ENCODE data around the gene PNMA8B.

Gene PNMA8B

DNA sequence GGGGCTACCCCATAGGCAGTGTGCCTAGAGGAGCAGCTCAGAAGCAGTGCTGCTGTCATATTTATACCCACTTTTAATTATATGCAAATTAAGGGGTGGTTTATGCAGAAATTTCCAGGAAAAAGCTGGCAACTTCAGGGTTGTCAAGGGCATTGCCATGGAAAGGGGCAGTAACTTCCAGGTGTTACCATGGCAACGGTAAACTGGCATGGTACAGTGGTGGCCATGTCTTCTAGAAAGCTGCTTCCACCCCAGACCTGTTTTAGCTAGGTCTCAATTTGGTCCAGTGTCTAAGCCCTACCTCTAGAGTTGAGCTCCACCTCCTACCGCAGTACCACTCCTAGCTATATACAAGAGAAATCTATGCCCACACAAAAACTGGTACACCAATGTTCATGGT, 35.6 kb downstream of the PNMA8B start:
- H3K9me3 ChIP-seq (replicated peaks in 1 of 11), result peaks cover 0 to 7% (median 0%) of the 10 kb centered on the region in 11 experiments; a peak in 2 of 22 replicates
- no peak overlapping the region for H3K9ac ChIP-seq
- H3K36me3 ChIP-seq, result no peaks in the 10 kb centered on the region
- no peak overlapping the region for H3K4me2 ChIP-seq
- H3K4me1 ChIP-seq, result peaks cover 0 to 47% (median 37%) of the 10 kb centered on the region in 10 experiments; a peak in 15 of 20 replicates
- no peak for TF ChIP-seq Cebpa-rat (IDR thresholded peaks at IDR 0.05)
- no peaks in the 10 kb centered on the region for H4K20me1 ChIP-seq
- H3K27ac ChIP-seq, result no peak overlapping the region
- no peaks in the 10 kb centered on the region for H3K27me3 ChIP-seq
- H3K4me3 ChIP-seq, result no peak overlapping the region

DNA sequence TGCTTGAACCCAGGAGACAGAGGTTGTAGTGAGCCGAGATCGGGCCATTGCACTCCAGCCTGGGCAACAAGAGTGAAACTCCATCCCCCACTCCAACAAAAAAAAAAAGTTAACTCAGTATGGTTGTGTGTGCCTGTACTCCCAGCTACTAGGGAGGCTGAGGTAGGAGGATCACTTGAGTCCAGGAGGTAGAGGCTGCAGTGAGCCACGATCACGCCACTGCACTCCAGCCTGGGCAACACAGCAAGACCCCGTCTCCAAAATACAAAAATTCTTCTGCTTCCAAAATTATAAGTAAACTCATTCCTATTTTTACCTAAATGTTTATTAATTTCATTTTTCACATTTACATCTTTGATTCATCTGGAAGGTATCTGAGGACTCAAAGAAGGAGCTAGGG, 38.7 kb downstream of the PNMA8B start:
- Histone ChIP-seq H3K9ac (no peak overlapping the region), H3K27ac (no peak overlapping the region), H3K9me3 (replicated peaks in 1 of 11) (peaks cover 0 to 7% (median 0%) of the 10 kb centered on the region in 11 experiments; a peak in 2 of 22 replicates), H3K36me3 (no peaks in the 10 kb centered on the region), H3K27me3 (no peaks in the 10 kb centered on the region), H3K4me1 (peaks cover 0 to 16% (median 10%) of the 10 kb centered on the region in 10 experiments; a peak in 14 of 20 replicates), H3K4me2 (no peak overlapping the region), H4K20me1 (no peaks in the 10 kb centered on the region), H3K4me3 (no peak overlapping the region)
- TF ChIP-seq Cebpa-rat (IDR thresholded peaks at IDR 0.05), result no peak

DNA sequence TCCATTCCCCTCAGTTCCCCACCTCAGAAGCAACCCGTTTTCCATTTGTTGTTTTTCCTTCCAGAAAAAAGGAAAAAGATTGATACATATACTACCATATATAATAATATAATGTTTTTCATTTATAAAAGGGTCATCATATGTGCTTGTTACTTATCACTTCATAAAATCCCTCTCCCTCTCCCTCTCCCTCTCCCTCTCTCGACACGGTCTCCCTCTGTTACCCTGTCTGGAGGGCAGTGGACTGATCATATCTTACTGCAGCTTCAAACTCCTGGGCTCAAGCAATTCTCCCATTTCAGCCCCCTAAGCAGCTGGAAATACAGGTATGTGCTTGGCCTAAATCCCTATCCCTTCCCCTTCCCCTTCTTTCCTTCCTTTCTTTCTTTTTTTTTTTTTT, 41.4 kb downstream of the PNMA8B start:
- Histone ChIP-seq H3K4me2 (no peak overlapping the region), H4K20me1 (no peaks in the 10 kb centered on the region), H3K9me3 (replicated peaks in 1 of 11) (peaks cover 11 to 20% (median 12%) of the 10 kb centered on the region in 11 experiments; a peak in 21 of 22 replicates), H3K4me1 (no peaks in the 10 kb centered on the region), H3K4me3 (no peak overlapping the region), H3K9ac (no peak overlapping the region), H3K27me3 (no peaks in the 10 kb centered on the region), H3K27ac (no peak overlapping the region), H3K36me3 (no peaks in the 10 kb centered on the region)
- no peak for TF ChIP-seq Cebpa-rat (IDR thresholded peaks at IDR 0.05)

DNA sequence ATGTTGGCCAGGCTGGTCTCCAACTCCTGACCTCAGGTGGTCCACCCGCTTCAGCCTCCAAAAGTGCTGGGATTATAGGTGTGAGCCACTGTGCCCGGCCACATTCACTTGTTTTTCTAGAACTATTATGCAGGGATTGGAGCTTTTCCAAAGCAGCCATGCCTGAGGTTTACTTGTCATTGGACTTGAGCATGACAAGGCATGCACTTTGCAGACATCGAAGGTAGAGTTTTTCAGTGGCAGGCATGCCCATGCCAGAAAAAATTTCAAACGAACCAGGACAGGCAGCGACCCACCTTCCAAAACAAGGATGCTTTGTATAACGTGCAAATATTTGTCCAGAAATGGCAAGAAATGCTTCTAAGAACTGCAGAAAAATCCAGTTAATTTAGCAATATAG, 42.0 kb downstream of the PNMA8B start:
- Histone ChIP-seq H3K9me3 (replicated peaks in 1 of 11) (peaks cover 15 to 26% (median 18%) of the 10 kb centered on the region in 11 experiments; a peak in 21 of 22 replicates), H4K20me1 (no peaks in the 10 kb centered on the region), H3K4me2 (no peak overlapping the region), H3K4me3 (no peak overlapping the region), H3K36me3 (no peaks in the 10 kb centered on the region), H3K9ac (no peak overlapping the region), H3K4me1 (no peaks in the 10 kb centered on the region), H3K27ac (no peak overlapping the region), H3K27me3 (no peaks in the 10 kb centered on the region)
- TF ChIP-seq Cebpa-rat (IDR thresholded peaks at IDR 0.05), result no peak

DNA sequence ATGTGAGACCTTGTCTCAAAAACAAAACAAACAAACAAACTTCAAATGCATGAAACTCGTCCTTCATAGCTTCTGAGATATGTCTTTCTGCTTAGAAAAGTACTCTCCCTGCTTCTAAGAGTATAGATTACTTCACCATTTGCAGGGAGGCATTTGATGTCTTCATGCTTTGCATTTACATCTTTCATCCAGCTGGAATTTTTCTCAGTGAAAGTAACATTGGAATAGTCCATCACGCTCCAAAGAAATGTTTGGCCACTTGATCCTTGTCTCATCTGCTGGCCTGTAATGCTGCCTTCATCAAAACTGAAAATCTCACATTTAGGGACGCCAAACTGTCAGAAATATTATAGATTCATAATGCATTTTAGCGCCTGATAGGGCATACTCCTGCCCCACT, 43.5 kb downstream of the PNMA8B start:
- Histone ChIP-seq H3K4me3 (no peak overlapping the region), H3K9ac (no peak overlapping the region), H3K4me2 (no peak overlapping the region), H4K20me1 (no peaks in the 10 kb centered on the region), H3K27ac (no peak overlapping the region), H3K4me1 (peaks cover 0 to 10% (median 7%) of the 10 kb centered on the region in 10 experiments; a peak in 12 of 20 replicates), H3K27me3 (no peaks in the 10 kb centered on the region), H3K36me3 (no peaks in the 10 kb centered on the region), H3K9me3 (replicated peaks in 1 of 11) (peaks cover 15 to 27% (median 19%) of the 10 kb centered on the region in 11 experiments; a peak in 21 of 22 replicates)
- no peak for TF ChIP-seq Cebpa-rat (IDR thresholded peaks at IDR 0.05)

DNA sequence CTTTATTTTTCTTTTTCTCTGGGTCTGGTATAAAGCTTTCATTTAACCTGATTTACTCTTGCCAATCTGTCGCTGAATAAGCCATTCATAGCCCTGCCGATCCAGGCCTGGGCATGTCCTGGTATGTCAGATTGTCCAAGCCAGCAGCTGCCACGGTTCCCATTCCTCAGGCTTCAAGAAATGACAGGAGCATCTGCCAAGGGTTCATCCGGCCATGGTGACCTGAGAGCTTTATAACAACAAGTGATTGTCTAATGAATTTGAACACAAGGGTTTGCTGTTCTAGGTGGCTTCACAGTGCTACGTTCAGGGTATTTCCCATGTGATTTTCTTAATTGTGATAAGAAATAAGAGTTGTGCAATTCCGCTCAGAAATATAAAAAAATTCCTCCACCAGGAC, 44.3 kb downstream of the PNMA8B start:
- no peak overlapping the region for H3K27ac ChIP-seq
- H3K9me3 ChIP-seq (replicated peaks in 1 of 11), result peaks cover 15 to 27% (median 19%) of the 10 kb centered on the region in 11 experiments; a peak in 21 of 22 replicates
- H4K20me1 ChIP-seq, result no peaks in the 10 kb centered on the region
- H3K4me1 ChIP-seq, result peaks cover 0 to 10% (median 7%) of the 10 kb centered on the region in 10 experiments; a peak in 12 of 20 replicates
- no peak overlapping the region for H3K4me2 ChIP-seq
- H3K4me3 ChIP-seq, result no peak overlapping the region
- no peaks in the 10 kb centered on the region for H3K27me3 ChIP-seq
- H3K9ac ChIP-seq, result no peak overlapping the region
- no peak for TF ChIP-seq Cebpa-rat (IDR thresholded peaks at IDR 0.05)
- no peaks in the 10 kb centered on the region for H3K36me3 ChIP-seq

DNA sequence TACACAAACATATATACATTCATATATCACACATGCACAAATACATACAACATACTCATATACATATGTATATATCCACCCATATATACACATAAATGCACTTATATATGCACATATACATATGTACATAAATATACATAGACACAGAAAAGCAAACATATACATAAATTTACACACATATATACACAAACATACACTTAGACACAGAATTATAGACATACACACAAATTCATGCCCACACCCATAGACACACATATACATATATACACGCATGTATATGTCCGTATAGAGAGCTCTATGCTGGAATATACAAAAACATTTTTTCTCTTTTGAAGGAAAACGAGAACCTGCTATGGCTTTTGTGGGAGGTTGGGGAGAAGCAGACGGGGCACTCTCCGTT, 44.9 kb downstream of the PNMA8B start:
- Histone ChIP-seq H3K4me2 (no peak overlapping the region), H3K27ac (no peak overlapping the region), H3K4me3 (no peak overlapping the region), H3K9me3 (replicated peaks in 1 of 11) (peaks cover 15 to 25% (median 19%) of the 10 kb centered on the region in 11 experiments; a peak in 21 of 22 replicates), H3K27me3 (no peaks in the 10 kb centered on the region), H3K4me1 (peaks cover 0 to 10% (median 7%) of the 10 kb centered on the region in 10 experiments; a peak in 12 of 20 replicates), H3K9ac (no peak overlapping the region), H4K20me1 (no peaks in the 10 kb centered on the region), H3K36me3 (no peaks in the 10 kb centered on the region)
- TF ChIP-seq Cebpa-rat (IDR thresholded peaks at IDR 0.05), result no peak

DNA sequence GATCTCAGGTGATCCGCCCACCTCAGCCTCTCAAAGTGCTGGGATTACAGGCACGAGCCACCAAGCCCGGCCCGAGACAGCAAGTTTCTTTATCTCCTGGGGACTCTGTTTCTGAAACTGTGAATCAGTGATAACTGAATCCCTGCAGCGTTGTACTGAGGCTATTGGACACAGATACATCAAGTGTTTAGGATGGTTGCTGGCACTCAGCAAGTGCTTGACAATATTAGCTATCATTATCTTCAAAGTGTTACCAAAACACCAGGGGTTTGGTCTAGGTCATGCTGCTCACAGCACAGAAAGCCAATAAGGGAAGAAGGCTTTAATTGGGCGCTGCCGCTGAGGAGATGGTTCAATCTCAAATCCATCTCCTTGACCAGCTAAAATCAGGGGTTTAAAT, 46.4 kb downstream of the PNMA8B start:
- Histone ChIP-seq H3K27ac (no peak overlapping the region), H3K36me3 (no peaks in the 10 kb centered on the region), H4K20me1 (no peaks in the 10 kb centered on the region), H3K4me2 (no peak overlapping the region), H3K4me3 (no peak overlapping the region), H3K9ac (no peak overlapping the region), H3K9me3 (replicated peaks in 1 of 11) (peaks cover 15 to 20% (median 19%) of the 10 kb centered on the region in 11 experiments; a peak in 21 of 22 replicates), H3K27me3 (no peaks in the 10 kb centered on the region), H3K4me1 (peaks cover 0 to 10% (median 7%) of the 10 kb centered on the region in 10 experiments; a peak in 12 of 20 replicates)
- no peak for TF ChIP-seq Cebpa-rat (IDR thresholded peaks at IDR 0.05)

DNA sequence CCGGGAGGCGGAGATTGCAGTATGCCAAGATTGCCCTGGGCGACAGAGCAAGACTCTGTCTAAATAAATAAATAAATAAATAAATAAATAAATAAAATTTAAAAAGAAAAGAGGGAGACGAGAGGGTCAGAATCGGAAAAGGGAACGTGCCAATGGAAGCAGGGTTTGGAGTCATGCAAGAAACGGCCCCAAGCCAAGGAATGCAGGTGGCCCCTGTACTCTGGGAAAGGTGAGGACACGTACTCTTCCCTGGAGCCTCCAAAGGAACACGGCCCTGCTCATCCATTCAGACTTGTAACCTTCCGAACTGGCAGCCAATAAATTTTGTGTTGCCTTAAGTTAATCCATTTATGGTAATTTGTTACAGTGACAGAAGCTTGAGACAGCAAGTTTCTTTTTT, 47.1 kb downstream of the PNMA8B start:
- TF ChIP-seq Cebpa-rat (IDR thresholded peaks at IDR 0.05), result no peak
- no peak overlapping the region for H3K27ac ChIP-seq
- H3K9me3 ChIP-seq (replicated peaks in 1 of 11), result peaks cover 15 to 20% (median 19%) of the 10 kb centered on the region in 11 experiments; a peak in 21 of 22 replicates
- no peaks in the 10 kb centered on the region for H3K36me3 ChIP-seq
- H3K4me2 ChIP-seq, result no peak overlapping the region
- peaks cover 0 to 10% (median 7%) of the 10 kb centered on the region in 10 experiments; a peak in 12 of 20 replicates for H3K4me1 ChIP-seq
- no peak overlapping the region for H3K9ac ChIP-seq
- H3K4me3 ChIP-seq, result no peak overlapping the region
- no peaks in the 10 kb centered on the region for H4K20me1 ChIP-seq
- H3K27me3 ChIP-seq, result no peaks in the 10 kb centered on the region

DNA sequence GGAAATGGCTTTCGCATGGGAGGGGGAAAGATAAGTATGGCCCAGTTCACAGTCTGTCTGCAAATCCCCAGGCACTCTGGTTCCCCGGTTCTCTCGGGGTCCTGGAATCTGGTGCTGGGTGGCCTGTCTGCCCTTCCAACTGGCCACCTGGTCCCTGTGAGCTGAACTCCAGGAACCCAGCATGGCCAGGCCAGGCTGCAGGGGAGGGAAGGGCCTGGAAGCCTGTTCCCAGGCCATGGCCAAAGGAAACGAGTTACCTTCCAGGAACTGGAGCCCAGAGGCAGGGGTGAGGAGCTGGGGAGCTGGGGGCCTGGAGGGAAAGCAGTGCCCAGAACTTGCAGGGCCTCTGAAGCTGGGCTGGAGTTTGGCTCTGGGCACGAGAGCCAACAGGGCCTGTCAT, 47.8 kb downstream of the PNMA8B start:
- H4K20me1 ChIP-seq, result no peaks in the 10 kb centered on the region
- no peaks in the 10 kb centered on the region for H3K36me3 ChIP-seq
- H3K27ac ChIP-seq, result no peak overlapping the region
- no peaks in the 10 kb centered on the region for H3K27me3 ChIP-seq
- H3K4me1 ChIP-seq, result peaks cover 5 to 14% (median 9%) of the 10 kb centered on the region in 10 experiments; a peak in 19 of 20 replicates
- H3K4me2 ChIP-seq, result peak overlapping the region in 8 of 11 experiments; percentile 18 to 51 (median 30); a peak in 11 of 22 replicates
- TF ChIP-seq Cebpa-rat (IDR thresholded peaks at IDR 0.05), result no peak
- peaks cover 15 to 20% (median 19%) of the 10 kb centered on the region in 11 experiments; a peak in 21 of 22 replicates for H3K9me3 ChIP-seq (replicated peaks in 1 of 11)
- H3K4me3 ChIP-seq, result no peak overlapping the region
- no peak overlapping the region for H3K9ac ChIP-seq
